Tibial nerve (tissue), 4 donors: Measurements from ENCODE around the gene NFKBIL1. TPM values are rescaled to one million over a fixed set of nuclear protein-coding genes. Genes with fewer than 3 reads are reported as not detected.
A peak's percentile ranks its signal among the peaks of the same experiment; 100 is the strongest.
"Not testable (repeated sequence)": the region's sequence is repeated elsewhere in the genome, so short reads cannot be mapped to it uniquely, and the experiment has no call there.

Experiments
- DNase-seq, 2 donors: peaks; one replicate each; pipeline ENCODE4 v3.0.0-alpha.2; 2019; ENCODE audit warnings: low spot score in 2 of 2
- H3K27ac ChIP-seq, 4 donors: fragments of 200-600 bp; sonication (generic) in 3 of 4; one replicate each; pipeline ENCODE4 v1.5.1; 2017 to 2019; ENCODE audit warnings: mild to moderate bottlenecking in 1 of 4
- H3K27me3 ChIP-seq, 2 donors: fragments of 200-600 bp; sonication (generic) in 1 of 2; one replicate each; pipeline versions ENCODE4 v1.5.1 to v1.6.0; 2017 to 2019
- H3K36me3 ChIP-seq, 3 donors: fragments of 200-600 bp; sonication (generic); one replicate each; pipeline ENCODE4 v1.5.1; 2018 to 2019
- H3K4me1 ChIP-seq, 4 donors: fragments of 200-600 bp; sonication (generic) in 3 of 4; one replicate each; pipeline ENCODE4 v1.5.1; 2017 to 2019
- H3K4me3 ChIP-seq, 4 donors: fragments of 200-600 bp; sonication (generic) in 3 of 4; one replicate each; pipeline ENCODE4 v1.5.1; 2017 to 2019; ENCODE audit warnings: mild to moderate bottlenecking in 1 of 4, moderate library complexity in 1 of 4
- H3K9me3 ChIP-seq, 4 donors: fragments of 200-600 bp; sonication (generic) in 3 of 4; one replicate each; pipeline ENCODE4 v1.5.1; 2017 to 2019
- EP300 ChIP-seq, 2 donors: sonication (generic); formaldehyde crosslinking; IDR thresholded peaks; one replicate each; pipeline ENCODE4 v1.6.1; 2017; ENCODE audit warnings: antibody characterized with exemption in 2 of 2, mild to moderate bottlenecking in 1 of 2
- POLR2A ChIP-seq, 2 donors: fragments of 450-650 bp; IDR thresholded peaks; one replicate each; pipeline ENCODE4 v1.6.1; 2017; ENCODE audit warnings: antibody characterized with exemption in 2 of 2, mild to moderate bottlenecking in 2 of 2, moderate library complexity in 2 of 2
- WGBS, 2 donors: methylation state at CpG; one replicate each; pipeline ENCODE4 v1.1.5; 2018; 5-methylcytosine and 5-hydroxymethylcytosine counted together
- total RNA-seq, 4 donors: library from RNA; depleted of rRNA; stranded (reverse); fragments of >200 nt; gene quantifications; one replicate each; pipeline ENCODE4 v1.1.0, GENCODE V29; 2016
- TF ChIP-seq, protein P1 (sequence below), 5 experiments: fragments of 200-600 bp in 3 of 5; fragments of 450-650 bp in 2 of 5; sonication (generic) in 3 of 5; IDR thresholded peaks; one replicate each; pipeline ENCODE4 v1.5.1; 2016 to 2019; ENCODE audit warnings: antibody characterized with exemption in 5 of 5, mild to moderate bottlenecking in 3 of 5, moderate library complexity in 2 of 5

The NFKBIL1 gene
- total RNA-seq, 4 donors from 2014 or later = 26.2 to 30.2 (median 27.7) TPM

DNA sequence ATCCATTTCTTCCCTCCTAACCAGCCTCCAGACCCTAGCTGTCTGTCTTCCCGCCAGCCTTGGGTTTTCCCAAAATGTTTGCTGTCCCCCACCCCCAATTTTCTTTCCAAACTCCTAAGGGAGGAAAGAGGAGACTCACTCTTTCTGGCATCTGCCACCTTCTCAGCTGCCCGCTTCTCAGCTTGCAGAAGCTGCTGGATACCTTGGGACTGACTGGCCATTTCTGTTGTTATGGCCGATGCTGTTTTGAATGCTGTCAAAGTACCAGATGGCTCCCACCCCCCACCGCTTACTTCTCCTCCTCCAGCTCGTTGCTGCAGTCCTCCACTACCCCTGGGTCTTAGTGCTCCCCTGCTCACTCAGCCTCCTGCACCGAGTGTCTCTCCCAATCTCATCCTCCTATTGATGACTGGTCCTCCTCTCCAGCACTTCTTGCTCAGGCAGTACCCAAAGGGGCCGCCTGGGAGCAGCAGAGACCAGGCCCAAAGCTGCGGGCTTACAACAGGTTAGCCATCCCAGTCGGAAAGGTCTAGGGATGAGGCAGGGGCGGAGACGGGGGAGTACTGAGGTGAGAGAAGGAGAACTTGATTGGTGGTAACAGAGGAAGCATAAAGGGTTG lies 960 bp upstream of the NFKBIL1 start, which contains the start of gene ATP6V1G2:
ATP6V1G2 (minus strand) TSS at position 270 of the 619 bp plus-strand sequence; CDS start at position 221, 49 bp downstream.
- Histone ChIP-seq H3K36me3 (peaks cover 0 to 28% (median 3%) of the 10 kb centered on the region in 3 donors), H3K27me3 (no peaks in the 10 kb centered on the region), H3K4me1 (peaks cover 0 to 44% (median 19%) of the 10 kb centered on the region in 4 donors), H3K27ac (peak within 1 kb of the TSS; percentile 85 to 92 (median 88)), H3K4me3 (peak within 1 kb of the TSS; percentile 34 to 50 (median 34)), H3K9me3 (no peaks in the 10 kb centered on the region)
- TF ChIP-seq POLR2A (IDR thresholded peaks at IDR 0.05) = no peak
- TF ChIP-seq, protein P1, sequence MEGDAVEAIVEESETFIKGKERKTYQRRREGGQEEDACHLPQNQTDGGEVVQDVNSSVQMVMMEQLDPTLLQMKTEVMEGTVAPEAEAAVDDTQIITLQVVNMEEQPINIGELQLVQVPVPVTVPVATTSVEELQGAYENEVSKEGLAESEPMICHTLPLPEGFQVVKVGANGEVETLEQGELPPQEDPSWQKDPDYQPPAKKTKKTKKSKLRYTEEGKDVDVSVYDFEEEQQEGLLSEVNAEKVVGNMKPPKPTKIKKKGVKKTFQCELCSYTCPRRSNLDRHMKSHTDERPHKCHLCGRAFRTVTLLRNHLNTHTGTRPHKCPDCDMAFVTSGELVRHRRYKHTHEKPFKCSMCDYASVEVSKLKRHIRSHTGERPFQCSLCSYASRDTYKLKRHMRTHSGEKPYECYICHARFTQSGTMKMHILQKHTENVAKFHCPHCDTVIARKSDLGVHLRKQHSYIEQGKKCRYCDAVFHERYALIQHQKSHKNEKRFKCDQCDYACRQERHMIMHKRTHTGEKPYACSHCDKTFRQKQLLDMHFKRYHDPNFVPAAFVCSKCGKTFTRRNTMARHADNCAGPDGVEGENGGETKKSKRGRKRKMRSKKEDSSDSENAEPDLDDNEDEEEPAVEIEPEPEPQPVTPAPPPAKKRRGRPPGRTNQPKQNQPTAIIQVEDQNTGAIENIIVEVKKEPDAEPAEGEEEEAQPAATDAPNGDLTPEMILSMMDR (IDR thresholded peaks at IDR 0.05) = peak; percentile 95 to 98 (median 96)
- TF ChIP-seq EP300 (IDR thresholded peaks at IDR 0.05) = peak in 1 of 2 donors; percentile 38
- 7 to 8% methylated on average over 11 of the region's 11 CpGs for WGBS, 2 donors
- DNase-seq = peak; percentile 82 to 94

DNA sequence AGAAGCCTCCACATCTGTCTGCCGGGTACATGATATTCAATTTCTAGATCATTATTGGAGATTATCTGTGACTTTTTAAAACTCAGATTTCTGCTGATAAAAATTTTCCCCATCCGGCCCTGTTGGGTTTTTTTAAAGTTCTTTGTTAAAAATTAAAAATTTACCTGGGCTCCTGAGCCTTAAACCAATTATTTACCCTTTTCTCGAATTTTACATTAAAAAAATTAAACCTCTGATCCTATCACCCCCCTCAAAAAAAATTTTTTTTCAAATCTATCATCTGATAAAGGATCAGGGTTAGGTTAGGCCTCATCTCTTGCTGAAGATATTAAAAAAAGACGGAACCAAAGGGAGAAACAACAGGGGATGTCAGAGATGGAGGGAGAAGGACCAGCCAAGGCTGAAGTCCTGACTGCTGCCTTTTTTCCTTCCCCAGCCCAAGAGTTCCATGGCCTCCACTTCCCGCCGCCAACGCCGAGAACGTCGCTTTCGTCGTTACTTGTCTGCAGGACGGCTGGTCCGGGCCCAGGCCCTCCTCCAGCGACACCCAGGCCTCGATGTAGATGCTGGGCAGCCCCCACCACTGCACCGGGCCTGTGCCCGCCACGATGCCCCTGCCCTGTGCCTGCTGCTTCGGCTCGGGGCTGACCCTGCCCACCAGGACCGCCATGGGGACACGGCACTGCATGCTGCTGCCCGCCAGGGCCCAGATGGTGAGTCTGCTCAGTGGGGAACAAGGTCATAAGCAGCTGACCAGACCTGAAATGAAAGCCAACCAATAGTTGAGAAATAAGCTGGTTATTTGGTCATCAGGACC lies 527 bp downstream of the NFKBIL1 start:
- WGBS, 2 donors = 76 to 77% methylated on average over 24 of the region's 24 CpGs

DNA sequence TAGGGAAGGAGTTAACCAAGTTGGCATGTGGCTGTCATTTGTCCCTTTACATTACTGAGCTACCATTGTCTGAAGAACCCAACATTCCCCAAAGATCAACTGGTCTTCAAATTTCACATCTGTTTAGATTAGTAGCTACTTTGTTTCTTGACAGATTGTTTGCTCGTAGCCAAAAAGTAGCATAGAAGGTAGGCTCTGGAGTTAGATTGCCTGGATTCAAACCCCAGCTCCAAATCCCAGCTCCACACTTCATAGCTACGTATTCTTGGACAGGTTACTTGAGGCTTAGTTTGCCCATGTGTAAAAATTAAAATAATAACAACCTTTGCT lies 1.1 kb downstream of the NFKBIL1 start:
- no peak for DNase-seq
- WGBS, 2 donors = 86% methylated on average over 2 of the region's 2 CpGs
- peak overlapping the region; percentile 85 to 92 (median 88) for H3K27ac ChIP-seq
- peaks cover 0 to 46% (median 3%) of the 10 kb centered on the region in 3 donors for H3K36me3 ChIP-seq
- no peaks in the 10 kb centered on the region for H3K9me3 ChIP-seq
- no peaks in the 10 kb centered on the region for H3K27me3 ChIP-seq
- no peak for TF ChIP-seq EP300 (IDR thresholded peaks at IDR 0.05)
- no peak for TF ChIP-seq POLR2A (IDR thresholded peaks at IDR 0.05)
- TF ChIP-seq, protein P1 (IDR thresholded peaks at IDR 0.05) = no peak
- H3K4me3 ChIP-seq = peak overlapping the region in 2 of 4 donors; percentile 34 to 50
- H3K4me1 ChIP-seq = peaks cover 0 to 33% (median 12%) of the 10 kb centered on the region in 4 donors

More for the DNA sequence above, 527 bp downstream of the NFKBIL1 start:
- no peak for DNase-seq
- Histone ChIP-seq H3K36me3 (peaks cover 0 to 40% (median 3%) of the 10 kb centered on the region in 3 donors), H3K27me3 (no peaks in the 10 kb centered on the region), H3K4me1 (peaks cover 0 to 39% (median 14%) of the 10 kb centered on the region in 4 donors), H3K4me3 (peak overlapping the region; percentile 34 to 50 (median 34)), H3K27ac (peak overlapping the region; percentile 85 to 92 (median 88)), H3K9me3 (no peaks in the 10 kb centered on the region)
- TF ChIP-seq POLR2A (IDR thresholded peaks at IDR 0.05) (no peak), EP300 (IDR thresholded peaks at IDR 0.05) (peak in 1 of 2 donors; percentile 13)
- TF ChIP-seq, protein P1 (IDR thresholded peaks at IDR 0.05) = no peak

GRCh38 chr6:31551371-31551770 lies 4.0 kb downstream of the NFKBIL1 start:
- WGBS, 2 donors = 48 to 57% methylated on average over 5 of the region's 5 CpGs
- not testable (repeated sequence) for H3K27me3 ChIP-seq, H3K4me3 ChIP-seq, H3K27ac ChIP-seq, H3K9me3 ChIP-seq
- H3K36me3 ChIP-seq = peaks cover 0 to 64% (median 3%) of the 10 kb centered on the region in 3 donors
- DNase-seq = peak in 1 of 2 donors; percentile 53
- H3K4me1 ChIP-seq = peaks cover 0 to 23% (median 11%) of the 10 kb centered on the region in 4 donors
- peak in 1 of 2 donors; percentile 18 for TF ChIP-seq EP300 (IDR thresholded peaks at IDR 0.05)
- TF ChIP-seq, protein P1 (IDR thresholded peaks at IDR 0.05) = peak in 4 of 5 experiments; percentile 10 to 38 (median 34)
